K562 (cell line): Measurements from ENCODE around the gene CYFIP2. TPM values are rescaled to one million over a fixed set of nuclear protein-coding genes. Genes with fewer than 3 reads are reported as not detected.

Experiments
- CXXC5 ChIP-seq: fragments of 250-450 bp; sonication (Bioruptor Pico); IDR thresholded peaks from 2 replicates; pipeline ENCODE4 v1.8.0; 2022; ENCODE audit warnings: inconsistent platforms, mild to moderate bottlenecking, moderate library complexity
- EP300 ChIP-seq: IDR thresholded peaks from 2 replicates; pipeline ENCODE4 v1.6.1; 2012; ENCODE audit warnings: low read length, improper control_type of control experiment
- EP400 ChIP-seq: fragments of 450-650 bp; IDR thresholded peaks from 2 replicates; pipeline ENCODE4 v1.6.1; 2017; ENCODE audit warnings: antibody characterized with exemption, mild to moderate bottlenecking, moderate library complexity
- ETS1 ChIP-seq: conservative IDR thresholded peaks from 2 replicates; pipeline ENCODE4 v1.6.1; 2011; ENCODE audit warnings: low read depth, mild to moderate bottlenecking, low read length; ENCODE audit not compliant: control insufficient read depth
- FOXK2 ChIP-seq, 2 experiments: fragments of 450-650 bp; IDR thresholded peaks in 1 of 2; conservative IDR thresholded peaks in 1 of 2; 2 replicates each; pipeline ENCODE4 v1.6.1; 2016; ENCODE audit warnings: low read depth in 2 of 2, mild to moderate bottlenecking in 1 of 2
- HDGF ChIP-seq: fragments of 450-650 bp; IDR thresholded peaks from 2 replicates; pipeline ENCODE4 v1.6.1; 2016
- MBD1 ChIP-seq: fragments of 250-450 bp; sonication (Bioruptor Pico); IDR thresholded peaks from 2 replicates; pipeline ENCODE4 v1.8.0; 2022; ENCODE audit warnings: inconsistent platforms
- MTA3 ChIP-seq: fragments of 450-650 bp; formaldehyde crosslinking; IDR thresholded peaks from 2 replicates; pipeline ENCODE4 v1.6.1; 2017; ENCODE audit warnings: mild to moderate bottlenecking, borderline replicate concordance
- NR3C1 ChIP-seq: sonication (generic); formaldehyde crosslinking; IDR thresholded peaks from 2 replicates; pipeline ENCODE4 v1.8.1; 2022; ENCODE audit warnings: missing genetic modification reagents
- PKNOX1 ChIP-seq: fragments of 450-650 bp; IDR thresholded peaks from 2 replicates; pipeline ENCODE4 v1.6.1; 2016
- POLR2G ChIP-seq: fragments of 200-400 bp; formaldehyde crosslinking; IDR thresholded peaks from 2 replicates; pipeline ENCODE4 v1.6.1; 2017; ENCODE audit warnings: low read depth, mild to moderate bottlenecking, antibody characterized with exemption, low read length, moderate library complexity
- PTTG1 ChIP-seq: fragments of 450-650 bp; IDR thresholded peaks from 2 replicates; pipeline ENCODE4 v1.6.1; 2016; ENCODE audit warnings: low read depth, mild to moderate bottlenecking, missing genetic modification characterization, missing compliant biosample characterization
- SMARCA5 ChIP-seq: fragments of 450-650 bp; IDR thresholded peaks from 2 replicates; pipeline ENCODE4 v1.6.1; 2016
- THAP12 ChIP-seq: fragments of 250-450 bp; sonication (Bioruptor Pico); IDR thresholded peaks from 2 replicates; pipeline ENCODE4 v1.9.0; 2021; ENCODE audit warnings: mild to moderate bottlenecking, inconsistent platforms
- XRCC5 ChIP-seq: fragments of 200-400 bp; formaldehyde crosslinking; IDR thresholded peaks from 2 replicates; pipeline ENCODE4 v1.6.1; 2017; ENCODE audit warnings: low read depth, mild to moderate bottlenecking, low read length
- ZNF592 ChIP-seq: fragments of 450-650 bp; IDR thresholded peaks from 2 replicates; pipeline ENCODE4 v1.6.1; 2017; ENCODE audit warnings: antibody characterized with exemption, mild to moderate bottlenecking
- polyA plus RNA-seq, 8 experiments: library from polyadenylated mRNA; depleted of rRNA in 4 of 8; stranded (reverse) in 5 of 8; unstranded in 3 of 8; fragments of >200 nt; fragmentation: Nextera tagmentation in 2 of 8; fragmentation: Illumina TruSeq in 1 of 8; extraction: Ambion mirVana in 2 of 8; extraction: Trizol in 1 of 8; gene quantifications; 2 replicates each; pipeline versions ENCODE4 v1.2.1 to v1.2.3, GENCODE V29; 2011 to 2014; ENCODE audit warnings: inconsistent platforms in 1 of 8, missing spikeins in 1 of 8
- total RNA-seq, 7 experiments: library from RNA; depleted of rRNA in 6 of 7; stranded (reverse); fragments of >200 nt in 6 of 7; fragmentation: Illumina TruSeq in 2 of 7; extraction: Trizol in 2 of 7; gene quantifications; 2 replicates each; pipeline versions ENCODE4 v1.2.1 to v1.2.3, GENCODE V29; 2011 to 2021; ENCODE audit warnings: low replicate concordance in 1 of 7

The CYFIP2 gene
- total and polyA plus RNA-seq, 9 of the 15 experiments (the other 6 are each of a cell fraction or from before 2014, with no cell fraction given): 0.76 to 2.9 (median 1.4) TPM; not detected in 1

- TF ChIP-seq ZNF592 (no peak), HDGF (no peak), NR3C1 (CRISPR knock-in tag) (no peak), MTA3 (no peak), MBD1 (CRISPR knock-in tag) (no peak), THAP12 (CRISPR knock-in tag) (0 out of 2 replicates have a peak, but pooled peaks have one; percentile 5), POLR2G (peak; percentile 54), PKNOX1 (0 out of 2 replicates have a peak, but pooled peaks have one; percentile 26), PTTG1 (no peak), ETS1 (no peak), SMARCA5 (no peak), EP400 (no peak), CXXC5 (CRISPR knock-in tag) (peak; percentile 62; the same call in 1 of the 2 replicates), EP300 (no peak), FOXK2 (conservative IDR thresholded peaks at IDR 0.05 in 1 of 2, IDR thresholded peaks at IDR 0.05 in 1 of 2; ENCODE audit: low read depth in 2 of 2) (no peak), XRCC5 (no peak)
Measured at GRCh38 chr5:157265714-157266285, at the start of gene CYFIP2 (continued).
